HepG2 (cell line): ENCODE results near the gene KHK. TPM values are rescaled to one million over a fixed set of nuclear protein-coding genes. Genes with fewer than 3 reads are reported as not detected.
A peak's percentile ranks its signal among the peaks of the same experiment; 100 is the strongest.

ENCODE experiments used
- ATAC-seq: fragments of 200-7000 bp; cut with Tn5 transposase; 3 replicates; pipeline ENCODE4 v1.9.1; 2020; ENCODE audit warnings: mild to moderate bottlenecking, moderate library complexity
- BruUV-seq: library from RNA; stranded (reverse); fragments of 400-500 nt; replicated peaks from 2 replicates; lab custom pipeline; 2021; lab: Mats Ljungman, UMichigan
- CTCF ChIA-PET: fragments of 300-600 bp; formaldehyde crosslinking; extraction: SDS; loops from one replicate; lab custom pipeline; 2021; ENCODE audit warnings: low total read pairs, inconsistent platforms, low intra/inter-chr PET ratio; lab: Yijun Ruan, JAX
- POLR2A ChIA-PET: fragments of 350-600 bp; sonication (Branson Sonifier 250); formaldehyde crosslinking; loops from one replicate; lab custom pipeline; 2020; ENCODE audit warnings: antibody characterized with exemption, inconsistent platforms; lab: Yijun Ruan, JAX
- DNase-seq: peaks from one replicate; pipeline ENCODE4 v3.0.0-alpha.2; 2015; ENCODE audit warnings: low spot score
- FAIRE-seq: peaks from 3 replicates; lab custom pipeline; 2011; peaks lifted over from hg19 to GRCh38; lab: Jason Lieb, UNC
- H2AFZ ChIP-seq: one replicate; pipeline ENCODE4 v1.6.1; 2011; ENCODE audit warnings: low read length, inconsistent platforms
- H3K27ac ChIP-seq: fragments of 300-600 bp; 3 replicates; pipeline ENCODE4 v1.8.0; 2011; ENCODE audit warnings: mixed run types, mild to moderate bottlenecking, mixed read lengths, low read length, inconsistent platforms; ENCODE audit not compliant: insufficient read depth; ENCODE audit errors: extremely low read length
- H3K27me3 ChIP-seq, 2 experiments: fragments of 200-600 bp in 1 of 2; 2 replicates in 1 of 2; 3 replicates in 1 of 2; pipeline versions ENCODE4 v1.6.0 to v1.8.0; 2011; ENCODE audit warnings: low read length in 2 of 2, mild to moderate bottlenecking in 2 of 2, moderate library complexity in 2 of 2, inconsistent platforms in 1 of 2; ENCODE audit not compliant: insufficient read depth in 2 of 2, control insufficient read depth in 1 of 2
- H3K36me3 ChIP-seq, 2 experiments: fragments of 200-600 bp in 1 of 2; replicated peaks in 1 of 2; 2 replicates in 1 of 2; 3 replicates in 1 of 2; pipeline versions ENCODE4 v1.5.1 to v1.8.0; 2011; ENCODE audit warnings: low read length in 2 of 2, inconsistent platforms in 1 of 2; ENCODE audit not compliant: insufficient read depth in 2 of 2, control insufficient read depth in 1 of 2
- H3K4me1 ChIP-seq: 2 replicates; pipeline ENCODE4 v1.5.1; 2012; ENCODE audit warnings: low read length, inconsistent platforms; ENCODE audit not compliant: insufficient read depth
- H3K4me2 ChIP-seq: 2 replicates; pipeline ENCODE4 v1.6.0; 2011; ENCODE audit warnings: low read depth, low read length, inconsistent platforms
- H3K4me3 ChIP-seq, 3 experiments: fragments of 200-600 bp in 1 of 3; sonication (generic), shearing (Covaris generic) in 1 of 3; replicated peaks in 1 of 3; 2 replicates each; pipeline ENCODE4 v1.5.1; 2011 to 2016; ENCODE audit warnings: low read length in 3 of 3, inconsistent platforms in 2 of 3, low read depth in 2 of 3, mild to moderate bottlenecking in 2 of 3, control low read depth in 1 of 3, mixed read lengths in 1 of 3; ENCODE audit not compliant: insufficient read depth in 1 of 3
- H3K79me2 ChIP-seq: one replicate; pipeline ENCODE4 v1.6.1; 2011; ENCODE audit warnings: low read length, inconsistent platforms; ENCODE audit not compliant: insufficient read depth
- H3K9ac ChIP-seq: 2 replicates; pipeline ENCODE4 v1.6.0; 2011; ENCODE audit warnings: mild to moderate bottlenecking, low read depth, low read length, inconsistent platforms; ENCODE audit not compliant: insufficient read depth
- H3K9me3 ChIP-seq: 2 replicates; pipeline ENCODE4 v1.5.1; 2012; ENCODE audit warnings: mild to moderate bottlenecking, low read length
- H4K20me1 ChIP-seq: 2 replicates; pipeline ENCODE4 v1.6.0; 2011; ENCODE audit warnings: inconsistent platforms, mild to moderate bottlenecking, low read length, moderate library complexity; ENCODE audit not compliant: insufficient read depth
- AGO2 ChIP-seq: fragments of 200-400 bp; formaldehyde crosslinking; optimal IDR thresholded peaks from 2 replicates; pipeline ENCODE3; 2017; ENCODE audit warnings: mild to moderate bottlenecking, low read depth, low read length, moderate library complexity
- HIC2 ChIP-seq: sonication (generic); formaldehyde crosslinking; IDR thresholded peaks from 2 replicates; pipeline ENCODE4 v1.9.0; 2022; ENCODE audit warnings: low read depth, missing genetic modification reagents
- SNAI1 ChIP-seq: sonication (generic); formaldehyde crosslinking; IDR thresholded peaks from 2 replicates; pipeline ENCODE4 v1.5.0; 2020; ENCODE audit warnings: mild to moderate bottlenecking, missing genetic modification reagents, borderline replicate concordance
- TARDBP ChIP-seq: sonication (generic); formaldehyde crosslinking; IDR thresholded peaks from 2 replicates; pipeline ENCODE4 v1.8.0; 2022; ENCODE audit warnings: mild to moderate bottlenecking, missing genetic modification reagents
- ZNF512 ChIP-seq: sonication (generic); formaldehyde crosslinking; IDR thresholded peaks from 2 replicates; pipeline ENCODE4 v1.4.0; 2020; ENCODE audit warnings: mild to moderate bottlenecking, missing genetic modification reagents
- ZNF572 ChIP-seq: sonication (generic); formaldehyde crosslinking; IDR thresholded peaks from 2 replicates; pipeline ENCODE4 v1.5.1; 2020; ENCODE audit warnings: mild to moderate bottlenecking, missing genetic modification reagents
- ZNF607 ChIP-seq: sonication (generic); formaldehyde crosslinking; IDR thresholded peaks from 2 replicates; pipeline ENCODE4 v1.5.1; 2020; ENCODE audit warnings: missing genetic modification reagents, mild to moderate bottlenecking, borderline replicate concordance
- WGBS: methylation state at CpG from one replicate; pipeline ENCODE4 v1.1.6; 2017; ENCODE audit warnings: low lambda C conversion rate; 5-methylcytosine and 5-hydroxymethylcytosine counted together
- in situ Hi-C: cut with HindIII; loops from 2 replicates; pipeline ENCODE4 v1.10.0; 2017; ENCODE audit warnings: low pct_unique_long_range_greater_than_20kb; ENCODE audit not compliant: extremely low pct_ligation_motif_present
- intact Hi-C: fragments of 100-400 bp; cut with micrococcal nuclease; formaldehyde crosslinking; loops from one replicate; pipeline ENCODE4 v1.10.0; 2022; ENCODE audit not compliant: unreplicated experiment
- polyA plus RNA-seq, 8 experiments: library from polyadenylated mRNA; depleted of rRNA in 3 of 8; stranded (reverse) in 7 of 8; unstranded in 1 of 8; fragments of >200 nt; fragmentation: Illumina TruSeq in 4 of 8; extraction: Trizol in 4 of 8; gene quantifications; 2 replicates each; pipeline versions ENCODE4 v1.2.1 to v1.2.3, GENCODE V29; 2011 to 2016; ENCODE audit warnings: low read depth in 4 of 8, missing spikeins in 1 of 8, mixed read lengths in 1 of 8; ENCODE audit not compliant: insufficient read depth in 1 of 8
- total RNA-seq, 5 experiments: library from RNA; depleted of rRNA; stranded (reverse); fragments of >200 nt; fragmentation: Illumina TruSeq; extraction: Trizol; gene quantifications; 2 replicates each; pipeline ENCODE4 v1.2.3, GENCODE V29; 2016; ENCODE audit warnings: low read depth in 1 of 5
- TF ChIP-seq, protein P1 (sequence below): sonication (generic); formaldehyde crosslinking; IDR thresholded peaks from 2 replicates; pipeline ENCODE4 v1.8.0; 2023; ENCODE audit warnings: mild to moderate bottlenecking, missing genetic modification reagents
- TF ChIP-seq, protein P2 (sequence below): sonication (generic); formaldehyde crosslinking; IDR thresholded peaks from 2 replicates; pipeline ENCODE4 v1.5.0; 2020; ENCODE audit warnings: mild to moderate bottlenecking, missing genetic modification reagents, borderline replicate concordance

The KHK gene
- total and polyA plus RNA-seq, 2 of the 13 experiments (the other 11 are each of a cell fraction or from before 2014, with no cell fraction given) = 40.9 to 99.2 TPM

DNA sequence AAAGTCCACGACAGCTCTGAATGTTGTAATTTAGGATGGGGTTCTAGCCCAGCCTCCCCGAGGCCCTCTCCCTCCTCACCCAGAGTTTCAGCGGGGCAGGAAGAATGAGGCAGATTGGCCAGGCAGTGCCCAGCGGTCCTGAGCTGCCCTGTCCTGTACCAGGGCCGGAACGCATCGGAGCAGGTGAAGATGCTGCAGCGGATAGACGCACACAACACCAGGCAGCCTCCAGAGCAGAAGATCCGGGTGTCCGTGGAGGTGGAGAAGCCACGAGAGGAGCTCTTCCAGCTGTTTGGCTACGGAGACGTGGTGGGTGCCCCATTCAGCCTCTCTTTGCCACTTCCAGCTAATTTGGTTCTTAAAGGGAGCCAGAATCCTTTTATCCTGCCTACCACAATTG lies 10.8 kb downstream of the KHK start:
- no peak overlapping the region for H3K4me3 ChIP-seq
- no peak for ATAC-seq
- peaks cover 4 to 40% of the 10 kb centered on the region in 2 experiments for H3K36me3 ChIP-seq
- H4K20me1 ChIP-seq = no peaks in the 10 kb centered on the region
- H3K4me1 ChIP-seq = peaks cover 48% of the 10 kb centered on the region
- TF ChIP-seq, protein P1, sequence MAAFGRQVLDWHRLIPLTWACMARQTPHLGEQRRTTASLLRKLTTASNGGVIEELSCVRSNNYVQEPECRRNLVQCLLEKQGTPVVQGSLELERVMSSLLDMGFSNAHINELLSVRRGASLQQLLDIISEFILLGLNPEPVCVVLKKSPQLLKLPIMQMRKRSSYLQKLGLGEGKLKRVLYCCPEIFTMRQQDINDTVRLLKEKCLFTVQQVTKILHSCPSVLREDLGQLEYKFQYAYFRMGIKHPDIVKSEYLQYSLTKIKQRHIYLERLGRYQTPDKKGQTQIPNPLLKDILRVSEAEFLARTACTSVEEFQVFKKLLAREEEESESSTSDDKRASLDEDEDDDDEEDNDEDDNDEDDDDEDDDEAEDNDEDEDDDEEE (CRISPR knock-in tag) = no peak
- TF ChIP-seq, protein P2, sequence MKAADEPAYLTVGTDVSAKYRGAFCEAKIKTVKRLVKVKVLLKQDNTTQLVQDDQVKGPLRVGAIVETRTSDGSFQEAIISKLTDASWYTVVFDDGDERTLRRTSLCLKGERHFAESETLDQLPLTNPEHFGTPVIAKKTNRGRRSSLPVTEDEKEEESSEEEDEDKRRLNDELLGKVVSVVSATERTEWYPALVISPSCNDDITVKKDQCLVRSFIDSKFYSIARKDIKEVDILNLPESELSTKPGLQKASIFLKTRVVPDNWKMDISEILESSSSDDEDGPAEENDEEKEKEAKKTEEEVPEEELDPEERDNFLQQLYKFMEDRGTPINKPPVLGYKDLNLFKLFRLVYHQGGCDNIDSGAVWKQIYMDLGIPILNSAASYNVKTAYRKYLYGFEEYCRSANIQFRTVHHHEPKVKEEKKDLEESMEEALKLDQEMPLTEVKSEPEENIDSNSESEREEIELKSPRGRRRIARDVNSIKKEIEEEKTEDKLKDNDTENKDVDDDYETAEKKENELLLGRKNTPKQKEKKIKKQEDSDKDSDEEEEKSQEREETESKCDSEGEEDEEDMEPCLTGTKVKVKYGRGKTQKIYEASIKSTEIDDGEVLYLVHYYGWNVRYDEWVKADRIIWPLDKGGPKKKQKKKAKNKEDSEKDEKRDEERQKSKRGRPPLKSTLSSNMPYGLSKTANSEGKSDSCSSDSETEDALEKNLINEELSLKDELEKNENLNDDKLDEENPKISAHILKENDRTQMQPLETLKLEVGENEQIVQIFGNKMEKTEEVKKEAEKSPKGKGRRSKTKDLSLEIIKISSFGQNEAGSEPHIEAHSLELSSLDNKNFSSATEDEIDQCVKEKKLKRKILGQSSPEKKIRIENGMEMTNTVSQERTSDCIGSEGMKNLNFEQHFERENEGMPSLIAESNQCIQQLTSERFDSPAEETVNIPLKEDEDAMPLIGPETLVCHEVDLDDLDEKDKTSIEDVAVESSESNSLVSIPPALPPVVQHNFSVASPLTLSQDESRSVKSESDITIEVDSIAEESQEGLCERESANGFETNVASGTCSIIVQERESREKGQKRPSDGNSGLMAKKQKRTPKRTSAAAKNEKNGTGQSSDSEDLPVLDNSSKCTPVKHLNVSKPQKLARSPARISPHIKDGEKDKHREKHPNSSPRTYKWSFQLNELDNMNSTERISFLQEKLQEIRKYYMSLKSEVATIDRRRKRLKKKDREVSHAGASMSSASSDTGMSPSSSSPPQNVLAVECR (CRISPR knock-in tag) = 0 out of 2 replicates have a peak, but pooled peaks have one; percentile 4
- TF ChIP-seq AGO2 (peak; percentile 43), HIC2 (0 out of 2 replicates have a peak, but pooled peaks have one; percentile 10), ZNF572 (CRISPR knock-in tag) (0 out of 2 replicates have a peak, but pooled peaks have one; percentile 18), TARDBP (CRISPR knock-in tag) (no peak), SNAI1 (CRISPR knock-in tag) (no peak), ZNF512 (CRISPR knock-in tag) (no peak), ZNF607 (CRISPR knock-in tag) (no peak)
- TF ChIP-seq, all 625 proteins: peak for 4
- H3K9me3 ChIP-seq = no peaks in the 10 kb centered on the region
- in situ Hi-C loops (loop anchor here (5.0 kb wide), 2 partner anchors 100 to 185 kb away; partner anchors contain the start of gene TRIM54), intact Hi-C loops (loop anchor here (5.0 kb wide), 2 partner anchors 115 to 195 kb away; partner anchors contain the start of genes ATRAID and SLC5A6)
- no peaks in the 10 kb centered on the region for H3K27me3 ChIP-seq
- CTCF ChIA-PET = interaction anchor here (2.3 kb wide), 1 partner anchor 11 kb away, joined by 6 read pairs; the partner anchor contains the start of gene KHK
- H3K9ac ChIP-seq = no peak overlapping the region
- H3K79me2 ChIP-seq = peaks cover 13% of the 10 kb centered on the region
- H3K4me2 ChIP-seq = no peak overlapping the region
- POLR2A ChIA-PET = interaction anchor here (1.1 to 3.9 kb wide), 3 partner anchors 11 to 94 kb away, joined by 3 to 40 read pairs (median 11); partner anchors contain the start of gene KHK
- FAIRE-seq = no peak
- BruUV-seq = no TSS peak
- H3K27ac ChIP-seq = no peak overlapping the region
- WGBS = 99% methylated on average over 14 of the region's 14 CpGs
- no peak for DNase-seq
- no peak overlapping the region for H2AFZ ChIP-seq
